Pancreas (tissue), 10 donors: Measurements from ENCODE around the gene EPHA1. TPM values are rescaled to one million over a fixed set of nuclear protein-coding genes. Genes with fewer than 3 reads are reported as not detected.

ENCODE experiments used
- ATAC-seq, 4 donors: fragments of 200-7000 bp; cut with Tn5 transposase; one replicate each; pipeline versions ENCODE4 v1.8.0 to v1.9.1; 2020; ENCODE audit warnings: mild to moderate bottlenecking in 4 of 4, moderate library complexity in 4 of 4
- DNase-seq, 6 donors: peaks; one replicate each; pipeline ENCODE4 v3.0.0-alpha.2; 2020
- FAIRE-seq: peaks from 2 replicates; lab custom pipeline; 2012; peaks lifted over from hg19 to GRCh38; lab: Jason Lieb, UNC
- H3K27ac ChIP-seq, 4 donors: fragments of 200-600 bp; sonication (generic); 1 replicate in 3 of 4; 2 replicates in 1 of 4; pipeline versions ENCODE4 v1.5.0 to v1.8.0; 2020
- H3K27me3 ChIP-seq, 4 donors: fragments of 200-600 bp; one replicate each; pipeline ENCODE4 v1.8.0; 2021
- H3K36me3 ChIP-seq, 3 donors: fragments of 200-600 bp; sonication (generic) in 1 of 3; one replicate each; pipeline versions ENCODE4 v1.5.0 to v1.8.0; 2020 to 2021
- H3K4me1 ChIP-seq, 3 donors: fragments of 200-600 bp; one replicate each; pipeline ENCODE4 v1.8.0; 2021
- H3K4me3 ChIP-seq, 4 donors: fragments of 200-600 bp; sonication (generic) in 2 of 4; one replicate each; pipeline versions ENCODE4 v1.5.0 to v1.8.0; 2020 to 2021
- H3K9me3 ChIP-seq, 4 donors: fragments of 200-600 bp; one replicate each; pipeline ENCODE4 v1.8.0; 2021
- CTCF ChIP-seq, 4 donors: fragments of 200-600 bp; sonication (generic) in 3 of 4; IDR thresholded peaks; one replicate each; pipeline versions ENCODE4 v1.5.0 to v1.8.0; 2021; ENCODE audit warnings: antibody characterized with exemption in 4 of 4
- WGBS, 2 donors: extraction: QIAGEN DNeasy Blood & Tissue Kit; methylation state at CpG; one replicate each; pipeline ENCODE4 v1.1.7; 2013; 5-methylcytosine and 5-hydroxymethylcytosine counted together
- intact Hi-C, 3 donors: fragments of 100-400 bp; cut with DNase I; formaldehyde crosslinking; loops; one replicate each; pipeline versions ENCODE4 v1.11.1 to v1.14.2; 2022
- polyA plus RNA-seq, 2 donors: library from polyadenylated mRNA; stranded (reverse); fragments of 200-250 nt; gene quantifications; one replicate each; pipeline ENCODE4 v1.2.3, GENCODE V29; 2013
- total RNA-seq, 6 donors: library from RNA; stranded (reverse); fragmentation: NEBNext Ultra II Directional in 4 of 6; extraction: Animal tissue kit (Norgen Biotek cat#: 25700) in 4 of 6; gene quantifications; one replicate each; pipeline versions ENCODE4 v1.2.1 to v1.2.4, GENCODE V29; 2021 to 2023
- donor health status: healthy with polysubstance abuse.
- donor health status: DM: no; HTN: no; CAD: no; lungs with moderate emphysema.
- donor health status: DM: no; HTN: no; CAD: no.
- donor health status: control.
- donor health status: control.
- donor health status: Bipolar disorder and iron deficiency.
- donor health status: DM: yes; HTN: yes; CAD: no.
- donor health status: DM: no; HTN: no; CAD: no.
- donor health status: DM: no; HTN: no; CAD: no.
- donor health status: DM: yes; HTN: yes; CAD: no.

Gene EPHA1
- total and polyA plus RNA-seq, 8 donors = 5.3 to 14.2 (median 7.8) TPM

GRCh38 chr7:143449793-143450192, 41.1 kb upstream of the EPHA1 start:
- TF ChIP-seq CTCF (IDR thresholded peaks at IDR 0.05) = no peak
- no peak for FAIRE-seq
- 52 to 65% methylated on average over 2 of the region's 3 CpGs for WGBS, 2 donors
- H3K9me3 ChIP-seq = no peaks in the 10 kb centered on the region
- no peaks in the 10 kb centered on the region for H3K4me1 ChIP-seq
- no peak for ATAC-seq
- intact Hi-C loops = no loop called here
- no peaks in the 10 kb centered on the region for H3K36me3 ChIP-seq
- DNase-seq = no peak
- no peak overlapping the region for H3K27ac ChIP-seq
- no peak overlapping the region for H3K4me3 ChIP-seq
- H3K27me3 ChIP-seq = peaks cover 0 to 20% (median 3%) of the 10 kb centered on the region in 4 donors

- FAIRE-seq = no peak
- TF ChIP-seq CTCF (IDR thresholded peaks at IDR 0.05) = no peak
- ATAC-seq = no peak
Observed at GRCh38 chr7:143448429-143448828, 39.8 kb upstream of the EPHA1 start.

GRCh38 chr7:143447466-143447865, 38.8 kb upstream of the EPHA1 start:
- H3K36me3 ChIP-seq = no peaks in the 10 kb centered on the region
- no peaks in the 10 kb centered on the region for H3K4me1 ChIP-seq
- H3K9me3 ChIP-seq = no peaks in the 10 kb centered on the region
- DNase-seq (no peak), ATAC-seq (no peak), FAIRE-seq (no peak)
- no peak overlapping the region for H3K4me3 ChIP-seq
- intact Hi-C loops = no loop called here
- H3K27ac ChIP-seq = no peak overlapping the region
- H3K27me3 ChIP-seq = peaks cover 0 to 20% (median 3%) of the 10 kb centered on the region in 4 donors
- TF ChIP-seq CTCF (IDR thresholded peaks at IDR 0.05) = no peak
- 34 to 51% methylated on average over 3 of the region's 3 CpGs for WGBS, 2 donors

More at GRCh38 chr7:143448429-143448828, 39.8 kb upstream of the EPHA1 start:
- intact Hi-C loops = no loop called here
- Histone ChIP-seq H3K36me3 (no peaks in the 10 kb centered on the region), H3K4me1 (no peaks in the 10 kb centered on the region), H3K4me3 (no peak overlapping the region), H3K9me3 (no peaks in the 10 kb centered on the region), H3K27ac (no peak overlapping the region), H3K27me3 (peaks cover 0 to 20% (median 3%) of the 10 kb centered on the region in 4 donors)
- 73 to 82% methylated on average over 5 of the region's 5 CpGs for WGBS, 2 donors
- no peak for DNase-seq

GRCh38 chr7:143444785-143445184, 36.1 kb upstream of the EPHA1 start:
- H3K4me3 ChIP-seq = no peak overlapping the region
- FAIRE-seq (no peak), DNase-seq (no peak), ATAC-seq (no peak)
- no peaks in the 10 kb centered on the region for H3K4me1 ChIP-seq
- no peaks in the 10 kb centered on the region for H3K36me3 ChIP-seq
- H3K27me3 ChIP-seq = peaks cover 0 to 20% (median 1%) of the 10 kb centered on the region in 4 donors
- intact Hi-C loops = no loop called here
- WGBS, 2 donors = 87 to 97% methylated on average over 1 of the region's 1 CpG
- no peak overlapping the region for H3K27ac ChIP-seq
- no peak for TF ChIP-seq CTCF (IDR thresholded peaks at IDR 0.05)
- H3K9me3 ChIP-seq = no peaks in the 10 kb centered on the region

GRCh38 chr7:143444063-143444782, 35.6 kb upstream of the EPHA1 start:
- Histone ChIP-seq H3K4me1 (no peaks in the 10 kb centered on the region), H3K27ac (no peak overlapping the region), H3K9me3 (no peaks in the 10 kb centered on the region), H3K36me3 (no peaks in the 10 kb centered on the region), H3K27me3 (peaks cover 0 to 20% (median 1%) of the 10 kb centered on the region in 4 donors), H3K4me3 (no peak overlapping the region)
- no peak for TF ChIP-seq CTCF (IDR thresholded peaks at IDR 0.05)
- intact Hi-C loops = no loop called here
- 68 to 79% methylated on average over 6 of the region's 6 CpGs for WGBS, 2 donors
- FAIRE-seq = no peak
- no peak for DNase-seq
- no peak for ATAC-seq
